GM21423 (cell line): ENCODE measurements around the gene CALR3.
"Not testable (repeated sequence)": the region's sequence is repeated elsewhere in the genome, so short reads cannot be mapped to it uniquely, and the experiment has no call there.

Experiments used
- ATAC-seq: cut with Tn5 transposase; IDR thresholded peaks from one replicate; pipeline ENCODE4 v1.9.1; 2021; ENCODE audit warnings: mild to moderate bottlenecking, moderate library complexity; ENCODE audit not compliant: unreplicated experiment

CALR3 gene

GRCh38 chr19:16497042-16497441, 1.1 kb upstream of the CALR3 start:
- no peak for ATAC-seq

GRCh38 chr19:16496613-16496983, 631 bp upstream of the CALR3 start:
- ATAC-seq = no peak

- not testable (repeated sequence) for ATAC-seq
Observed at GRCh38 chr19:16486476-16486875, 9.5 kb downstream of the CALR3 start.

GRCh38 chr19:16482745-16483144, 13.2 kb downstream of the CALR3 start:
- ATAC-seq = no peak

GRCh38 chr19:16477311-16477710, 18.7 kb downstream of the CALR3 start:
- ATAC-seq = no peak

- ATAC-seq = no peak
Observed at GRCh38 chr19:16476401-16476800, 19.6 kb downstream of the CALR3 start.

GRCh38 chr19:16473875-16474392, 22.0 kb downstream of the CALR3 start:
- ATAC-seq = no peak

- ATAC-seq = no peak
Observed at GRCh38 chr19:16472992-16473391, 23.0 kb downstream of the CALR3 start.

- not testable (repeated sequence) for ATAC-seq
Observed at GRCh38 chr19:16472559-16472899, 23.4 kb downstream of the CALR3 start.

GRCh38 chr19:16470911-16471811, 24.8 kb downstream of the CALR3 start:
- peak; percentile 33 for ATAC-seq

GRCh38 chr19:16470541-16470910, 25.4 kb downstream of the CALR3 start:
- no peak for ATAC-seq

GRCh38 chr19:16467581-16467980, 28.4 kb downstream of the CALR3 start:
- no peak for ATAC-seq

- not testable (repeated sequence) for ATAC-seq
Observed at GRCh38 chr19:16466802-16467427, 29.1 kb downstream of the CALR3 start.

GRCh38 chr19:16465239-16465638, 30.7 kb downstream of the CALR3 start:
- ATAC-seq = no peak

- ATAC-seq = no peak
Observed at GRCh38 chr19:16463991-16464575, 31.9 kb downstream of the CALR3 start.

- ATAC-seq = no peak
Observed at GRCh38 chr19:16463341-16463990, 32.5 kb downstream of the CALR3 start.

GRCh38 chr19:16462757-16463250, 33.2 kb downstream of the CALR3 start:
- no peak for ATAC-seq

- ATAC-seq = no peak
Observed at GRCh38 chr19:16461630-16462051, 34.3 kb downstream of the CALR3 start.

GRCh38 chr19:16460454-16460853, 35.5 kb downstream of the CALR3 start:
- no peak for ATAC-seq

- ATAC-seq = no peak
Observed at GRCh38 chr19:16459680-16460079, 36.3 kb downstream of the CALR3 start.
